ENCODE measurements around the gene NEAT1. TPM values are rescaled to one million over a fixed set of nuclear protein-coding genes. Genes with fewer than 3 reads are reported as not detected.

NEAT1 gene
- total and polyA plus RNA-seq, 2 of the 8 experiments (the other 6 are each of a cell fraction or from before 2014, with no cell fraction given) = 2.4 to 10.7 TPM

DNA sequence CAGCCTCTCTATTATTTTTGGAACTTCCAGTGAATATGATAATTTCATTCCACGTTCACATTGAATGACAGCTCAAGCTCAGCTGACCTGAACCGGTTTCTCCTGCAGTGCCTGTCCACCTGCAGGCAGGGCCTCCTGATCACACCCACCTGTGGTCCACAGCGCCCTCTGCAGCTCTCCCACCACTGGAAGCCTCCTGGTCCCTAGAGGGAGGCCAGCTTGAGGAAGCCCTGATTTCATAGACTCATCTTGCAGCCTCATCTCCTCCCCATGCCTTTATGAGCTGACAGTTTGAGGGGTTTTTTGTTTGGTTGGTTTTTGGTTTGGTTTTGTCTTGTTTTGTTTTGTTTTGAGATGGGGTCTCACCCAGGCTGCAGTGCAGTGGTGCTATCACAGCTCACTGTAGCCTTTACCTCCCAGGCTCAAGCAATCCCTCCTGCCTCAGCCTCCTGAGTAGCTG, 46.3 kb downstream of the NEAT1 start:
- peak in 1 of 2 experiments; percentile 88 for DNase-seq (ENCODE audit: low read depth in 1 of 2, low spot score in 2 of 2)
- H3K4ac ChIP-seq (replicated peaks; ENCODE audit: insufficient read length, low read depth, low read length) = no peak overlapping the region
- ChIA-PET CTCF (ENCODE audit: partially characterized antibody) (interaction anchor here (0.7 to 26.0 kb wide), 35 partner anchors 9 to 990 kb away, joined by 3 to 809 read pairs (median 5); partner anchors contain the start of genes KCNK7, MALAT1, NEAT1 and SLC25A45), POLR2A (ENCODE audit: partially characterized antibody) (interaction anchor here (1.1 to 26.0 kb wide), 5 partner anchors 9 to 54 kb away, joined by 3 to 1447 read pairs (median 10); partner anchors contain the start of genes MALAT1 and NEAT1)
- H2BK20ac ChIP-seq (ENCODE audit: low read length) = no peak overlapping the region
- H3K18ac ChIP-seq (ENCODE audit: extremely low read depth, low read length) = no peak overlapping the region
- H3K9me3 ChIP-seq (ENCODE audit: insufficient read depth in 2 of 2, low read depth in 1 of 2, low read length in 1 of 2) = no peaks in the 10 kb centered on the region
- no peak overlapping the region for H2BK15ac ChIP-seq (ENCODE audit: low read length)
- no peak overlapping the region for H3K14ac ChIP-seq (ENCODE audit: insufficient read length)
- H4K5ac ChIP-seq (ENCODE audit: insufficient read length, low read depth, low read length) = no peak overlapping the region
- H3K23me2 ChIP-seq (ENCODE audit: low read depth, low read length) = no peaks in the 10 kb centered on the region
- H4K8ac ChIP-seq (ENCODE audit: extremely low read depth, insufficient read depth, low read length) = no peak overlapping the region
- no peaks in the 10 kb centered on the region for H3K79me1 ChIP-seq (ENCODE audit: low read depth, low read length)
- H3K27me3 ChIP-seq (replicated peaks in 1 of 4; ENCODE audit: control insufficient read depth in 3 of 4, extremely low read depth in 1 of 4, insufficient read depth in 3 of 4, low read length in 3 of 4) = peaks cover 0 to 10% (median 7%) of the 10 kb centered on the region in 4 experiments; a peak in 4 of 7 replicates
- H3K4me3 ChIP-seq (ENCODE audit: extremely low read depth in 1 of 4, insufficient read depth in 2 of 4, low read depth in 3 of 4, low read length in 4 of 4) = no peak overlapping the region
- 4% methylated on average over 3 of the region's 3 CpGs; no CpG with 5 or more reads in 1 of the 2 experiments for WGBS, 2 experiments (ENCODE audit: extremely low coverage in 1 of 2, insufficient coverage in 1 of 2, insufficient read length in 1 of 2, insufficient replicate concordance in 2 of 2, low coverage in 1 of 2, low lambda C conversion rate in 2 of 2, missing lambda C conversion rate in 1 of 2)
- H4K91ac ChIP-seq (replicated peaks; ENCODE audit: insufficient read length, low read length) = no peak overlapping the region
- no peaks in the 10 kb centered on the region for H3K4me1 ChIP-seq (replicated peaks in 1 of 4; ENCODE audit: control insufficient read depth in 3 of 4, insufficient read depth in 4 of 4, low read length in 3 of 4)
- no peak overlapping the region for H2BK12ac ChIP-seq (ENCODE audit: low read depth, low read length)
- H3K9ac ChIP-seq (replicated peaks in 1 of 4; ENCODE audit: extremely low read depth in 1 of 4, low read depth in 3 of 4, low read length in 3 of 4) = no peak overlapping the region
- no peak overlapping the region for H3K23ac ChIP-seq (ENCODE audit: insufficient read length)
- H4K20me1 ChIP-seq (replicated peaks in 1 of 2; ENCODE audit: control insufficient read depth in 1 of 2, insufficient read depth in 2 of 2, low read length in 2 of 2) = no peaks in the 10 kb centered on the region
- no peaks in the 10 kb centered on the region for H3K36me3 ChIP-seq (ENCODE audit: control insufficient read depth in 2 of 4, insufficient read depth in 4 of 4, low read length in 3 of 4)
- H2AFZ ChIP-seq (ENCODE audit: low read length) = no peak overlapping the region
- no peak overlapping the region for H3K27ac ChIP-seq (ENCODE audit: low read depth, low read length)
- no peak overlapping the region for H2BK5ac ChIP-seq (ENCODE audit: low read depth, low read length)
- no peaks in the 10 kb centered on the region for H3K79me2 ChIP-seq (ENCODE audit: control insufficient read depth in 1 of 2, insufficient read depth in 2 of 2, low read length in 2 of 2)
- FAIRE-seq = no peak
- no peak overlapping the region for H2AK5ac ChIP-seq (ENCODE audit: low read depth, low read length)
- no peak overlapping the region for H2BK120ac ChIP-seq (replicated peaks; ENCODE audit: low read depth, low read length)
- H3K4me2 ChIP-seq (ENCODE audit: insufficient read depth in 1 of 2, low read depth in 2 of 2, low read length in 2 of 2) = no peak overlapping the region
- no peak overlapping the region for H3K56ac ChIP-seq (replicated peaks; ENCODE audit: insufficient read length, low read depth, low read length)
- TF ChIP-seq TCF12 (IDR thresholded peaks at IDR 0.05; ENCODE audit: low read depth, low read length) (peak; percentile 90), SIX5 (IDR thresholded peaks at IDR 0.05; ENCODE audit: low read depth, low read length) (no peak), SP2 (IDR thresholded peaks at IDR 0.05; ENCODE audit: low read length) (no peak), SIN3A (conservative IDR thresholded peaks at IDR 0.05 in 1 of 2, IDR thresholded peaks at IDR 0.05 in 1 of 2; ENCODE audit: low read depth in 1 of 2, low read length in 2 of 2) (peak; percentile 70 to 92; a peak in 2 of 4 replicates), RAD21 (IDR thresholded peaks at IDR 0.05 in 1 of 2, conservative IDR thresholded peaks at IDR 0.05 in 1 of 2; ENCODE audit: low read depth in 2 of 2, low read length in 2 of 2) (peak; percentile 94 to 98), JUN (IDR thresholded peaks at IDR 0.05; ENCODE audit: low read depth, low read length) (no peak), CTCF (IDR thresholded peaks at IDR 0.05; ENCODE audit: control extremely low read depth in 1 of 3, insufficient read depth in 1 of 3, low read depth in 1 of 3, low read length in 3 of 3) (peak; percentile 95 to 97 (median 96)), TAF1 (IDR thresholded peaks at IDR 0.05; ENCODE audit: low read depth, low read length) (no peak), RBBP5 (IDR thresholded peaks at IDR 0.05; ENCODE audit: borderline replicate concordance, low read depth, low read length) (no peak), RFX5 (IDR thresholded peaks at IDR 0.05; ENCODE audit: borderline replicate concordance, low read depth, low read length) (no peak), JUND (IDR thresholded peaks at IDR 0.05; ENCODE audit: low read length) (no peak)

Measured in H1 (cell line).